HG03139 (cell line): ENCODE measurements around the gene ABHD15.
"Not testable (repeated sequence)": the region's sequence is repeated elsewhere in the genome, so short reads cannot be mapped to it uniquely, and the experiment has no call there.

ENCODE experiments used
- ATAC-seq: cut with Tn5 transposase; IDR thresholded peaks from one replicate; pipeline ENCODE4 v1.9.1; 2021; ENCODE audit not compliant: unreplicated experiment

ABHD15 gene

DNA sequence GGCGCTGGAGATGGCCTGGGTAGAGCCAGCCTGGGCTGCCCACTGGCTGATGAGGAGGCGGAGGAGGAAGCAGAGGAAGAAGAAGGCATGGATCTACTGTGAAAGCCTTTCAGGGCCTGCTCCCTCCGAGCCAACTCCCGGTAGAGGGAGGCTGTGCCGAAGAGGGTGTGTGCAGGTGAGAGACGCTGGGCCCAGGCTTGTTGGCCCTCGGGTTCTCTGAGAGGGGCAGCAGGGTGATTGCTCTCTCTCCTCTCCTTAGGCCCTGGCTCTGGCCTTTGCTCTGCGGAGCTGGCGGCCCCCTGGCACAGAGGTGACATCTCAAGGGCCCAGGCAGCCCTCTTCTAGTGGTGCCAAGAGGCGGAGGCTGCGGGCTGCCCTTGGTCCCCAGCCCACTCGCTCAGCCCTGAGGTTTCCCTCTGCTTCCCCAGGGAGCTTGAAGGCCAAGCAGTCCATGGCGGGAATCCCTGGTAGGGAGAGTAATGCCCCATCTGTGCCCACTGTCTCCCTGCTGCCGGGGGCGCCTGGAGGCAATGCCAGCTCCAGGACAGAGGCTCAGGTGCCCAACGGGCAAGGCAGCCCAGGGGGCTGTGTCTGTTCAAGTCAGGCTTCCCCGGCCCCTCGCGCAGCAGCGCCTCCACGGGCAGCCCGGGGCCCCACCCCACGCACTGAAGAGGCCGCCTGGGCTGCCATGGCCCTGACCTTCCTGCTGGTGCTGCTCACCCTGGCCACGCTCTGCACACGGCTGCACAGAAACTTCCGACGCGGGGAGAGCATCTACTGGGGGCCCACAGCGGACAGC is 5.2 kb upstream of the ABHD15 start:
- no peak for ATAC-seq

DNA sequence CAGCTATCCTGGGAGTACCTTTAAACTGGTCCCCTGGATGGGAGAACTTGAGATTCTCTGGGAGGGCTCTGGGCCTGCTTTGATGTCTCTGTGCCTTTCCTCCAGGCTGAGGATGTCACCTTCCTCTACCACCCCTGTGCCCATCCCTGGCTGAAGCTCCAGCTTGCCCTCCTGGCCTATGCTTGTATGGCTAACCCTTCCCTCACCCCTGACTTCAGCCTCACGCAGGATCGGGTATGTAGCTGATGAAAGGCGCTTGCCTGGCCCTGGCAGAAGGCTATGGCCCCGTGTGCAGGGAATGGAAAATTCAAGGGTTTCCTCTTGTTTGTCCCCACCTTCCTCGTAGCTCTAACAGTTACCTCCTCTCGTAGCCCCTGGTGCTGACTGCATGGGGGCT is 4.6 kb upstream of the ABHD15 start:
- no peak for ATAC-seq

DNA sequence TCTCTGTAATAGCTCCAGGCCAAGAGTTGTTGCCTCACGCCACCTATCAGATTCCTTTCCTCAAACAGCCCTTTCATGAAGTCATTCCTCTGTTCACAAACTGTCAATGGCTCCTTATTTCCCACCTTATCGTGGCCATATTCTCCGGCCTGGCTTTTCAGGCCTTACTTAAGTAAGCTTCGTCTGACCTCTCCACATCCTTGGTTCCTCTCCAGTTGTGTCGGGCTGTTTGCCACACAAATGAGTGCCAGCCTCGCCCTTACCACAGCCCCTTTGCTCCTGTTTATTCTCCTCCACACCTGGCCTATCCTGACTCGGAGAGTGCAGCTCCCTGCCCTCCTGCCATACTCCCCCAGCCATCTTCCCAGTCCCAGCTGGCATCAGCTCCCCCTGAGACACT is 3.7 kb upstream of the ABHD15 start:
- no peak for ATAC-seq

DNA sequence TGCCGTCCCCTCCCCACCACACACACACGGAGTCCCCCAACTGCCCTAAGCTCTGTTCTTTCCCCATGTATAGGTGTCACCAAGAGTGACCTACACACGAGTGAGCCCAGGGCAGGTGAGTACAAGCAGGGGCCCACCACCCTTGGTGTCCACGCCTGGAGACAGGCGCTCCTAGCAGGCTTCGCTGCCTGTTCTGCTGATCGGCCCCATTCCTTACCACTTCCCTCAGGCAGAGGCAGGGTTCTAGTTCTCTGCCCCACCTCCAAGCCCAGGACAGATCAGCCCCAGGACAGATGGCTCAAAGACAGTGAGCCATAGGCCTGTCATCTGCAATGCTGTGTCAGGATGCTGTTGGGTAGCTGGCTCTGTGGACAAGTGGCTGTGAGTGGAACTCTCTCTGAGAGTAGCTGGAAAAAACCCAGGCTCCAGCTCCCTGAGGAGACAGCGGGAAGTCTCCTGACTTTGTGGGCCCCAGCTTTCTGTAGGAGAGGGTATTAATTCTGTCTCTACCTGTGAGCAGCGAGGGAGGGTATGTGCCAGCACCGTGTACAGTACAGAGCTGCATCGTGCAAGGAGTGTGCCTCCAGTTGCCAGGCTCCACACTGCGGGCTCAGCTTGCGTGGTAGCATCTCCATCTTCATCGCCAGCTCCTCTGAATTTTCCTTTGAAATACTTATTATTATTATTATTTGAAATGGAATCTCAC is 2.6 kb upstream of the ABHD15 start:
- ATAC-seq = no peak

DNA sequence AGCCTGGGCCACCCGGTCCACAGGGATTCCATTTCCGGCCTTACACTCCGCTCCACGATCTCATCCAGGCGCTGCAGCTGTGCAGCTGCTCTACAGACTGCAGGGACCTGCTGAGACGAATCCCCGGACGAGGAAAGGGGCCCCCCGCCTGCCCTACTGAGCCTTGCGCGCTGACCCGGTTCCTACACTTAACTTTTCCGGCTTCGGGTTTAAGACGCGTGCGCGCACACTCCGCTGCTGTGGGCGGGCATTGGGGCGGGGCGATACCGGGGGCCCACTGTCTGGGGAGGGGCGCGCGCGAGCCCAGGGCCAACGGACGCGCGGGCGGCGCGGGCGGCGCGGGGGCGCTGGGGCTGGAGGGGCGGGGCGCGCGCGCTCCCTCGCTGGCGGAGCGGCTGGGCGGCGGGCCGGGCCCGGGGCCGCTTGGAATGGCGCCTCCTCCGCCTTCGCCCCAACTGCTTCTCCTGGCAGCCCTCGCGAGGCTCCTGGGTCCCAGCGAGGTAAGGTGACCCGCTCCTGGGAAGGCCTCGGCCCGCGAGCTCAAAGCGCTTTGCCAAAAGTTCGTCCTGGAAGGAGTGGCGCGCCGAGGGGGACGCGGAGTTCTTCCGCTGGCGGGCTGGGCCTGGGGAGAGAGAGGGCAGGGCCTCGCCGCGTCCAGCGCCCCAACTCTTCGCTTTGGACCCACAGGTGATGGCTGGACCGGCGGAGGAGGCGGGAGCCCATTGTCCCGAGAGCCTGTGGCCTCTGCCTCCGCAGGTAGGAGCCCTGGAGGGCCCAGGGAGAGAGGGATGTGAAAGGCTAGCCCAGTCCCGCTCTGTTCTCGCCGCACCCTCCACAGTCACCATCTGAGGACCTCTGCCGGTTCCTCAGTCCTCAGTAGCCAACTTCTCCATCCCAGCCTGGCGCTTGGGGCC is 1.8 kb upstream of the ABHD15 start, which contains the start of gene TP53I13:
TP53I13 (plus strand) TSS at position 371 of the 914 bp plus-strand sequence; CDS start at position 429, 58 bp downstream.
- no peak for ATAC-seq

DNA sequence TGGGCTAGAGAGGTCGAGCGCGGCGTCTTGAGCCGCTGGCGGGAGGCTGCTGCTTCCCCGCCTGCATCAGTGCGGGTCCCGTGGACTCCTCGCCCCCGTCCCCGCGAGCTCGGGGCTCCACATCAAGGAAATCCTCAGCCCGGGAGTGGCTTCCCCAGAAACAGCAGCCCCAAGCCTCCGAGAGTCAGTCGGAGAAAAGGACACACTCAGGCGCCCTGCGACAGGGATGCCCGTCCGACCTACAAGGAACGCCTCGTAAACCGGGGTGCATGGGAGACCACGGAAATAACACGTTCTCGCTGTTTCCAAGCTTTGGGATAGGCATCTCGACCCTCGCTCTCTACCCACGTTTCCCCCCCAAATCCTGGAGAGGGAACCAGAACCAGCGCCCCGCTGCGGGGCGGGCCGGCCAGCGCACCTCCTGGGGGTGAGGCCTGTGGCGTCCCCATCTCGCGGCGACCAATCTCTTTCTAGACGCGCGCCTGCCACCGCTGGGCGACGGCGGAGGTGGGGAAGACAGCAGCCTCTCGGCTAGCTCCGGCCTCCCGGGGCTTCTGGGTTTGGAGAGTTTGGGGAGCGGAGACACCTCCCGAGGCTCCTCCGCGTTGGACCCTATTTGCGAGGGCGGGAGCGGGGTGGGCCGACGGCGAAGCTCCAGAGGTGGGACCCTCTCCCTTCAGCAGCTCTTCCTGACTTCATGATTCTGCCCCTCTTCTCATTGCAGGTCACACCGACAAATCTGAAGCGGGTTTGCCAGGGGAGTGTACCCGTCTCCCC is 905 bp upstream of the ABHD15 start:
- no peak for ATAC-seq

DNA sequence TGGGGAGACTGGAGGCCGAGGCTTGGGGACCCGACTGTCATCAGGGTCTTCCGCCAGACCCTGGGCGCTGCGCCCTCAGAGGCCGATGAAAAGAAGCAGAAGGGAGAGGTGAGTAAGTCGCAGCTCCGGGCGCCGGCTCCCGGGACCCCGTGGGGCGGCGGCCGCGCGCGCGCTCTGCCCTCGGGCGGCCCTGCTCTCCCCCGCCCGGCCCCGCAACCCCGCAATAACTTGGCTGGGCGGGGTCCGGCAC is 392 bp upstream of the ABHD15 start:
- ATAC-seq = no peak

DNA sequence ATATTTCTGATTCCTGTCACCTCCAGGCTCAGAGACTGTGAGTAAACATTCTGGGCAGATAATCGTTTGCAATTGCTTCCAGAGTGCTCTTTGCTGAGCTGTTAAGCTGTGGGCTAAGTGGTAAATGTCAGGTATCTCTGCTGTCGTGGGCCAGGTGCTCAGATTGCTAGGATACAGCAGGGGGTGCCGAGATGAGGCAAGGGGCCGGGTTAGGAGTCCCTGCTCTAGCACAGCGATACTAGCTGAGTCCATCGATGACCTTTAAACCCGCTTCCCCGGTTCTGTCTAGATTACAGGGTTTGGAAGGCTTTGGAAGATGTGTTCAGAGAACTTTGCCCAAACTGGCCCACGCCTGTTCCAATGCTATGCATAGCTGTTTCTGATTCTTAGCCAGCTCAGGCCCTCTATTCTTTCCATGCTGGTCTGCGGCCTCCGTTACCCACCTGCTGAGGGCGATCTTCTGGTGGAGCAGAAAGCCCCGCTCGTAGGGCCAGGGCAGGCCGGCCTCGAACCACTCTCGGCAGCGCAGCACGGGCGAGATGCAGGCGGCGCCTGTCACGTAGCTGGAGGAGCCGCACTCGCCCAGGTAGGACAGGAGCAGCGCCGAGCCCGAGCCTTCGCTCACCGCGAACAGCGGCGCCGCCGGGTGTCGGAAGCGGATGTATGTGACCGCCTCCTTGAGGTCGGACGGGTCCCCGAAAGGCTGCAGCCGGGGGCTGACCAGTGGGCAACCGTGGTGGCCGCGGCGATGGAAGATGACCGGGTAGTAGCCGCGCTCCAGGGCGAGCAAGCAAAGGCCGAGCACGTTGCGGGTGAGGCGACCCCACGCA is 979 bp downstream of the ABHD15 start:
- ATAC-seq = no peak

DNA sequence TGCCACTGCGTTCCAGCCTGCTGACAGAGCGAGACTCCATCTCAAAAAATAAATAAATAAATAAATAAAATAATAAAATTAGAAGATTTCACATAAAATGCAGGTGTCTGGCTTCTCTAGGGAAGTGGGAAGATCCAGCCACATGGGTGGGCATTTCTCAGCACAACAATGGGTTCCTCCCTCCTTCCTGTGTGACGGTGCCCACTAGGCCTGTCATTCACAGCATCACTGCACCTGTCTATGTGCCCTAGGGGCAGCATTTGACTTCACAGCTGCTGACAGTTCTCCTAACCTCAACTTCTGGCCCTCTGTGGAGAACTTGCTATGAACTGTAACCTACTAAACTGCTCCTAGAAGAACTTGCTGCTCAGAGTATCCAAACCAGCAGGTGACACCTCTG is 3.0 kb downstream of the ABHD15 start:
- ATAC-seq = no peak

DNA sequence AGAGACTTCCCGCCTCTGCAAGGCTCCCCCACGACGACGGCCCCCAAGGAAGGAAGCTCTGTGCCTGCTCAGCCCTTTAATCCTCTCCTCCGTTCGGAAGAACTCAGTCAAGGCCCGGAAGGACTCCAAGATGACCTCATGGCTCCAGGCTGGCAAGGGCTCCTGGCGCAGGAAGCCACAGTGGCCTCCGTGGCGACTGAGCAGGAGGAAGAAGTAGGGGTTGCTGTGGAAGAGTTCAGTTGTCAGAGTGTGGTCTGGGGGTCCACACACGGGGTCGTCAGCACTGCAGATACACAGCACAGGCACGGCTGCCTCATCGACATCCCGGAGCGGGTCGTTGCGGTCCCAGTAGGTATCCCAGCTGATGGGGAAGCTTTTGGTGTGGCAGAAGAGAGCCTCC is 4.2 kb downstream of the ABHD15 start:
- no peak for ATAC-seq

DNA sequence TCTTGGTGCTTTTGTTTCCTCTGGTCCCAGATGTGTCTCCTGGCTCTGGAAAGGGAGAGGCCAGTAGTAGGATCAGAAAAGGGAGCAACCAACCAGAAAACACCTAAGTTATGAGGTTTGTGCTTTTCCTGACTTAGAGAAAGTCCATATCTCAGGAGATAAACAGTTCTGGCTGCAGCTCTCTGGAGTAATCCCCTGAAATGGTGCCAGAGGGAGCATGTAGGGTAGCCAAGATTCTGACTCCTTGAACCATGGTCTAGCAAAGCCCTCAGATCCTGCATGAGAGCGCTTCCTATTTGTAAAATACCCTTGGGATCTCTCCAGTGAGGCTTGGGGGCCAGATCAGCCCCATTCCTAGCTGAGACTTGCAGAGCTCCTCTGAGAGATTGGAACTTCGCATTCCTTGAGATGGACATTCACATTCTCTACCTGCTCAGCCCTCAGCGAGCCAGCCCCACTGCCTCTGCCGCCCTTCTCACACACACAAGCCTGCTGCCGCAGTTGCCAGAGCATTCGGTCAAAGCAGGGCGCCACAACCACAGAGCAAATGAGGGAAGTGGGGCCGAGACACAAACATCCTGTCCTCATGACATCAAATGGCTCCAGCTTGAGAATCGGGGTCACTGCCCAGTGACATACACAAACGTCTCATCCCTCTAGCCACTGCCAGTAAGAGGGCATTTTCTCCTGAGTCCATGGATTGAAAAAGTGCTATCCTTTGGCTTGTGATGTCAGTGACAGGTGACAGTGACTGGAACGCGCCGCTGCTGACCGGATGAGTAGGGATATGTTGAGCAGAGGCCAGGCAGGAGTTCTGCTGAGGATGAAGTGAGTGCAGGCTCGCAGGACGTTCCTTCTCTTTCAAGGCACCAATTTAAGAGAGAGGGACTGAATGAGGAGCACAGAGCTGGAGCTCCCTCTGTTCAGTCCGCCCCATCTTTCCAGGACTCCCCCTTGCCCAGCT is 5.0 kb downstream of the ABHD15 start:
- ATAC-seq = no peak

DNA sequence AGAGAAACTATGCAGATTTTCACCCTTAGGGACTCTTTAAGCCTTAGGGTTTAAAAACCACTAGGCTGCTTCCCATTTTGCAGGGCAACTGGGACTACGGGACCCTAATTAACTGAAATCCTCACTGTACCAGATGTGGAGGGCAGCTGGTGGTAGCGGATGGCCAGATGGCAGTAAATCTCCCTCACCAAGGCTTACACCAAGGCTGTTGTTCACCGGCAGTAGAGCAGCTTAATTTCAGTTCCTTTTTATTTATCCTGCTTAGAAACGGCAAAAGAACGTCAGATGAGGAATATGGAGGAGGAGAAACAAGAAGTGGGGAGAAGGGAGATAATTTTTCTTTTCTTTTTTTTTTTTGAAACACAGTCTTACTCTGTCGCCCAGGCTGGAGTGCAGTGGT is 6.5 kb downstream of the ABHD15 start:
- no peak for ATAC-seq

DNA sequence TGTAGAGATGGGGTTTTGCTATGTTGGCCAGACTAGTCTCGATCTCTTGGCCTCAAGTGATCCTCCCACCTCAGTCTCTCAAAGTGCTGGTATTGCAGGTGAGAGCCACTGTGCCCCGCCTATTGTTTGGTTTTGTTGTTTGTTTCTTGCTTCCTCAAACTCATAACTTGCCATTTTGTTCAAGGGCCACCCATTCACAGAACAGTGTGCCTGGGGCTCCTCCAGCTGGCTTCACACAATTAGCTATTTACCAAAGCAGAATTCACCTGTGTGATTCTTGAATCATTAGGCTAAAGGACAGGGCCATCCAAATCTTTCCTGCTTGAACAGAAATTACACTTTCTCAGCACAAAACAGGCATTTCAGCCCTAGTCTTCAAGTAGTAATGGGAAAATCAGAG is 7.2 kb downstream of the ABHD15 start:
- ATAC-seq = no peak

DNA sequence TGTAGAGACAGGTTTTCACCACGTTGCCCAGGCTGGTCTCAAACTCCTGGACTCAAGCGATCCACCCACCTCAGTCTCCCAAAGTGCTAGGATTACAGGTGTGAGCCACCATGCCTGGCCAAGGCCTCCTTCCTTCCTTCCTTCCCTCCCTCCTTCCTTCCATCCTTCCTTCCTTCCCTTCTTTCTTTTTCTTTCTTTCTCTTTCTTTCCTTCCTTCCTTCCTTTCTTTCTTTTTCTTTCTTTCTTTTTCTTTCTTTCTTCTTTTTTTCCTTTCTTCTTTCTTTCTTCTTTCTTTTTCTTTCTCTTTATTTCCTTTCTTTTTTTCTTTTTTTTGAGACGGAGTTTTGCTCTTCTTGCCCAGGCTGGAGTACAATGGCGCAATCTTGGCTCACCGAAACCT is 8.7 kb downstream of the ABHD15 start:
- not testable (repeated sequence) for ATAC-seq

DNA sequence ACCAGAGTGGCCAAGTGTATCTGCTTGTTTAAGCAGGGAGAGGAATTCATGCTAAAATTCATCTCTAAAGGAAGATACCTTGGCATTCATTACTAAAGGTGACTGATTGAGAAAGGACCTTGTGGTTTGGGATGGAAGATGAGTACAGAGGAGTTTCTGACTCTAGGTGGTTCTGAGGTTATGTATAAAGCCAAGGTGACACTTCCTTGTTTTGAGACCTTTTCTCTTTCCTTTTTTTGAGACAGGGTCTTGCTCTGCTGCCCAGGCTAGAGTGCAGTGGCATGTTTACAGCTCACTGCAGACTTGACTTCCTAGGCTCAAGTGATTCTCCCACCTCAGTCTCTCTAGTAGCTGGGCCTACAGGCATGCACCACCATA is 9.1 kb downstream of the ABHD15 start:
- ATAC-seq = no peak

DNA sequence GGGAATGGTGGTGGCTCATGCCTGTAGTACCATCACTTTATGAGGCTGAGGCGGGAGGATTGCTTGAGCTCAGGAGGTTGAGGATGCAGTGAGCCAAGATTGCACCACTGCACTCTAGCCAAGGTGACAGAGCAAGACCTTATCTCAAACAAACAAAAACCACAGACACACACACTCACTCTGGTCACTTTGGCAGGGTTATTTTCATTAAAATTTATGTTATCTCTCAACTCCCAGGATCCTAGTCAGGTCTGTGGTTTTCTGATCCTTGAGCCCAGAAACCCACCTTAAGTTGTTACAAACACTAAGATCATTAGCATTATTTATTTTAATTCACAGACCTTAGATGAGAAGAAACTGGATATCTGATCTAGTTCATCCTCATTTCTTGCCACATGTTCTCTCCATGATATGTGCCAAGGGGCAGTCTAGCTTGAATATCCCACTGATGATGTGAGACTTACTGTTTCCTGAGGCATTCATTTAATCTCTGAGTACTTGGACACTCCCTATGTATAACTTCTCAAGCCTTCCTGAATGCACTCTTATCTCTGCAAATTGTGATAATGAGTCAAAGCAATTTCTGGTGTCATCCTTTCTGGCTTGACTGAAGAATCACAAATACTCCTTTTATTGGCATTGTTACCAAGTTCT is 9.6 kb downstream of the ABHD15 start:
- ATAC-seq = no peak

DNA sequence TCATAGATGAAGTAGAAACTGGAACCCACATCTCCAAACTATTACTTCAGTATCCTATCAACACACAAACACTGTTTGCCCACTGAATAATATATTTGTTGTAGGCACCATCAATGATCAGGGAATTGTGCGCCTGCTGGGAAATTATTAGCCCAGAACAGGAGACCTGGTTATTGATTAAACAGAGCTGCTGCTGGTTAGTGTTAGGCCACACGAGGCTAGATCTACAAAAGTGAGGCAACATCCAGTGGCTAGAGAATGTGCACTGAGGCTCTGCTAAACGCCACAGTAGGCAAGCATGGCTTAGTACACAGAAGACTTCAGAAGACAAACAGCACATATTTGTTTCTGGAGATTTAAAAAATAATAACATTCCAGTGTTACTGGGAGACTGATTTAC is 11.0 kb downstream of the ABHD15 start:
- ATAC-seq = no peak

DNA sequence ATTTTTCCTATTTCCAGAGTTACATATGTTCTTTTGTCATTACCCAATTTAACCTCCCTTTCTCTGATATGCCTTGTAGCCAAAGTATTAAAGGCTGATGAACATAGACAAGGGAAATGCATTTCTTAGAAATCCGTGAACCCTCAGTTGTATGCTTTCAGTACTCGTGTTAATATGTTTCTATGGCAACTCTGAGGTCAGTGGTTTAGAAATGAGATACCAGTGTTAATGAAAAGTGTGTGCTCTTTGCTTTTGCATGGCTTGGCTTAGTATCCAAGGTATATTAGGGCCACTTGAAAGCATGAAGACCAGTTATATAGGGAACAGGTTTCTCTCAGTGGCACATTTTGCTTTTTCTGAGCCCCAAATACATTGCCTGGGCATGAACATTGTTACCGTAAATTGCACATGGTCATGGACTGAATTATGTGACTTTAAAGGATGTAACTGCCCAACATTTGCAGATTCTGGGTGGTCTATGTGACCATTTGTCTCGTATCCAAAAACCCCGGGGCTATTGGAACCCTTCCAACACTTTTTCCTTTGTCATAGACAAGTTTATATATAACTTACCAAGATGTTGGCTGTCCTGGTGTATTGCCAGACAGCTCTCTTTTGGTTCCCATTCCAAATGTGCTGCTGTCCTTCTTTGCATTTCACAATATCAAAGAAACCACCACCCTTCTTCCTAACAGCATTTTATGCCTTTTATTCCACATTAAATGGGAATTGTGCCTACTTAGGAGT is 17.5 kb downstream of the ABHD15 start:
- ATAC-seq = no peak
